Measurements from ENCODE around the gene ZNF549.

Gene ZNF549

GRCh38 chr19:57570707-57571106, 43.6 kb downstream of the ZNF549 start:
- no peak for DNase-seq

GRCh38 chr19:57572415-57572947, 45.3 kb downstream of the ZNF549 start:
- DNase-seq: no peak

- DNase-seq: no peak
These were observed 49.5 kb downstream of the ZNF549 start for GRCh38 chr19:57576661-57577060.

- DNase-seq: peak; percentile 97
These were observed 51.5 kb downstream of the ZNF549 start, which contains the start of gene ZNF416 for GRCh38 chr19:57578487-57579205. Gene ZNF416, minus strand, starts transcription at chr19:57578911. Its CDS starts 207 bp downstream, at chr19:57578704.

- no peak for DNase-seq
These were observed 56.0 kb downstream of the ZNF549 start for GRCh38 chr19:57583104-57583520.

GRCh38 chr19:57583521-57584416, 56.6 kb downstream of the ZNF549 start, which contains the start of gene ZIK1:
Gene ZIK1, plus strand, starts transcription at chr19:57584145. Its CDS starts 212 bp downstream, at chr19:57584357.
- DNase-seq: peak; percentile 97

GRCh38 chr19:57587529-57587928, 60.4 kb downstream of the ZNF549 start:
- DNase-seq: no peak

GRCh38 chr19:57599377-57599760, 72.2 kb downstream of the ZNF549 start:
- DNase-seq: no peak

- peak; percentile 92 for DNase-seq
These were observed 72.7 kb downstream of the ZNF549 start, which contains the start of gene ZNF530 for GRCh38 chr19:57599761-57600383. Gene ZNF530, plus strand, starts transcription at chr19:57599885. Its CDS starts 4,461 bp downstream, at chr19:57604346.

- DNase-seq: no peak
These were observed 79.8 kb downstream of the ZNF549 start for GRCh38 chr19:57606931-57607330.
